D721Med (cell line): ENCODE measurements around the gene CD8B2.
"Not testable (repeated sequence)": the region's sequence is repeated elsewhere in the genome, so short reads cannot be mapped to it uniquely, and the experiment has no call there.

ENCODE experiments used
- DNase-seq: peaks from one replicate; pipeline ENCODE4 v3.0.0; 2011; ENCODE audit warnings: low spot score; ENCODE audit not compliant: insufficient read length
- FAIRE-seq: peaks from 2 replicates; lab custom pipeline; 2011; peaks lifted over from hg19 to GRCh38; lab: Jason Lieb, UNC
- CTCF ChIP-seq: IDR thresholded peaks from 2 replicates; pipeline ENCODE4 v1.5.1; 2012; ENCODE audit warnings: mild to moderate bottlenecking, control low read depth; ENCODE audit not compliant: insufficient read depth; ENCODE audit errors: missing control alignments

CD8B2 gene

GRCh38 chr2:106565599-106565998, 78.4 kb downstream of the CD8B2 start:
- FAIRE-seq: no peak
- no peak for DNase-seq
- no peak for TF ChIP-seq CTCF

- FAIRE-seq (no peak), DNase-seq (no peak)
- TF ChIP-seq CTCF: no peak
These were observed 78.9 kb downstream of the CD8B2 start for GRCh38 chr2:106566050-106566449.

GRCh38 chr2:106566484-106566883, 79.3 kb downstream of the CD8B2 start:
- DNase-seq, FAIRE-seq: not testable (repeated sequence)

- DNase-seq (no peak), FAIRE-seq (no peak)
- TF ChIP-seq CTCF: no peak
These were observed 83.2 kb downstream of the CD8B2 start for GRCh38 chr2:106570316-106570715.
